H9 (cell line): ENCODE data around the gene BAZ2A. TPM values are rescaled to one million over a fixed set of nuclear protein-coding genes. Genes with fewer than 3 reads are reported as not detected.

ENCODE experiments used
- DNase-seq: peaks from one replicate; pipeline ENCODE4 v3.0.0-alpha.2; 2017
- H2AFZ ChIP-seq: one replicate; pipeline ENCODE4 v1.6.1; 2013; ENCODE audit warnings: mild to moderate bottlenecking, low read length, control low read depth, moderate library complexity
- H2AK5ac ChIP-seq: 2 replicates; pipeline ENCODE4 v1.6.1; 2013; ENCODE audit warnings: low read length, control low read depth, mixed read lengths; ENCODE audit not compliant: insufficient read length
- H2BK120ac ChIP-seq: one replicate; pipeline ENCODE4 v1.6.1; 2013; ENCODE audit warnings: low read depth, mild to moderate bottlenecking, low read length, control low read depth, inconsistent platforms; ENCODE audit not compliant: poor library complexity, severe bottlenecking
- H2BK12ac ChIP-seq: 2 replicates; pipeline ENCODE4 v1.6.1; 2013; ENCODE audit warnings: low read length, control low read depth, mixed read lengths, low read depth; ENCODE audit not compliant: insufficient read length
- H2BK15ac ChIP-seq: 2 replicates; pipeline ENCODE4 v1.6.1; 2013; ENCODE audit warnings: low read depth, low read length, control low read depth
- H2BK20ac ChIP-seq: one replicate; pipeline ENCODE4 v1.6.1; 2013; ENCODE audit warnings: low read depth, mild to moderate bottlenecking, low read length, control low read depth, inconsistent platforms; ENCODE audit not compliant: poor library complexity, severe bottlenecking
- H2BK5ac ChIP-seq: 2 replicates; pipeline ENCODE4 v1.6.1; 2013; ENCODE audit warnings: low read length, control low read depth, mixed read lengths; ENCODE audit not compliant: insufficient read length
- H3K14ac ChIP-seq: 2 replicates; pipeline ENCODE4 v1.6.1; 2013; ENCODE audit warnings: low read length, control low read depth; ENCODE audit not compliant: insufficient read depth
- H3K18ac ChIP-seq: 2 replicates; pipeline ENCODE4 v1.6.1; 2013; ENCODE audit warnings: low read depth, mild to moderate bottlenecking, mixed read lengths, low read length, control low read depth; ENCODE audit not compliant: insufficient read length
- H3K23ac ChIP-seq: 2 replicates; pipeline ENCODE4 v1.6.1; 2013; ENCODE audit warnings: low read length, control low read depth, mixed read lengths, low read depth; ENCODE audit not compliant: insufficient read length
- H3K23me2 ChIP-seq: 2 replicates; pipeline ENCODE4 v1.6.1; 2013; ENCODE audit warnings: low read depth, mild to moderate bottlenecking, mixed read lengths, low read length, control low read depth; ENCODE audit not compliant: insufficient read length, poor library complexity, severe bottlenecking
- H3K27ac ChIP-seq: 2 replicates; pipeline ENCODE4 v1.5.1; 2013; ENCODE audit warnings: low read length, control low read depth, mixed read lengths, low read depth; ENCODE audit not compliant: insufficient read length
- H3K27me3 ChIP-seq: 2 replicates; pipeline ENCODE4 v1.6.1; 2013; ENCODE audit warnings: low read length, control low read depth, inconsistent platforms; ENCODE audit not compliant: insufficient read depth
- H3K4ac ChIP-seq: 2 replicates; pipeline ENCODE4 v1.6.1; 2013; ENCODE audit warnings: low read depth, mild to moderate bottlenecking, control low read depth, inconsistent platforms, low read length, moderate library complexity
- H3K4me1 ChIP-seq: 2 replicates; pipeline ENCODE4 v1.6.1; 2013; ENCODE audit warnings: low read length, control low read depth, inconsistent platforms; ENCODE audit not compliant: insufficient read depth
- H3K4me2 ChIP-seq: 2 replicates; pipeline ENCODE4 v1.6.1; 2013; ENCODE audit warnings: low read length, control low read depth, mixed read lengths; ENCODE audit not compliant: insufficient read length, insufficient read depth
- H3K56ac ChIP-seq: 2 replicates; pipeline ENCODE4 v1.6.1; 2013; ENCODE audit warnings: low read depth, mild to moderate bottlenecking, mixed read lengths, low read length, control low read depth; ENCODE audit not compliant: insufficient read length
- H3K79me1 ChIP-seq: 2 replicates; pipeline ENCODE4 v1.6.1; 2013; ENCODE audit warnings: low read depth, mild to moderate bottlenecking, moderate library complexity, low read length, control low read depth, inconsistent platforms; ENCODE audit not compliant: insufficient read depth, poor library complexity, severe bottlenecking
- H3K79me2 ChIP-seq: 2 replicates; pipeline ENCODE4 v1.6.1; 2013; ENCODE audit warnings: low read length, control low read depth, inconsistent platforms; ENCODE audit not compliant: insufficient read depth
- H3K9ac ChIP-seq: 2 replicates; pipeline ENCODE4 v1.6.1; 2013; ENCODE audit warnings: low read length, control low read depth, mixed read lengths; ENCODE audit not compliant: insufficient read length; ENCODE audit errors: extremely low read depth
- H3K9me3 ChIP-seq: one replicate; pipeline ENCODE4 v1.6.1; 2013; ENCODE audit warnings: low read depth, low read length, inconsistent platforms; ENCODE audit not compliant: control insufficient read depth
- H3T11ph ChIP-seq: one replicate; pipeline ENCODE4 v1.6.1; 2013; ENCODE audit warnings: mild to moderate bottlenecking, low read length, control low read depth, inconsistent platforms
- H4K20me1 ChIP-seq: one replicate; pipeline ENCODE4 v1.6.1; 2013; ENCODE audit not compliant: control insufficient read depth, insufficient read length, insufficient read depth
- H4K5ac ChIP-seq: 2 replicates; pipeline ENCODE4 v1.6.1; 2013; ENCODE audit warnings: low read depth, mild to moderate bottlenecking, mixed read lengths, low read length, control low read depth; ENCODE audit not compliant: insufficient read length
- H4K8ac ChIP-seq: replicated peaks from 2 replicates; pipeline ENCODE4 v1.6.1; 2013; ENCODE audit warnings: low read length, control low read depth, mixed read lengths, low read depth; ENCODE audit not compliant: insufficient read length
- H4K91ac ChIP-seq: 2 replicates; pipeline ENCODE4 v1.6.1; 2013; ENCODE audit warnings: low read depth, mild to moderate bottlenecking, moderate library complexity, mixed read lengths, low read length, control low read depth; ENCODE audit not compliant: insufficient read length
- H3K27ac Mint-ChIP-seq, 3 experiments: 2 replicates in 2 of 3; 3 replicates in 1 of 3; pipeline ENCODE4 v1.8.0; 2020 to 2021; ENCODE audit warnings: mixed read lengths in 3 of 3, mild to moderate bottlenecking in 1 of 3, moderate library complexity in 1 of 3
- H3K27me3 Mint-ChIP-seq: 2 replicates; pipeline ENCODE4 v1.8.0; 2021; ENCODE audit warnings: low read depth, mild to moderate bottlenecking, moderate library complexity, mixed read lengths
- H3K36me3 Mint-ChIP-seq, 3 experiments: 2 replicates in 2 of 3; 3 replicates in 1 of 3; pipeline ENCODE4 v1.8.0; 2020 to 2021; ENCODE audit warnings: low read depth in 3 of 3, mixed read lengths in 3 of 3; ENCODE audit not compliant: insufficient read depth in 1 of 3
- H3K4me1 Mint-ChIP-seq, 2 experiments: 2 replicates each; pipeline ENCODE4 v1.8.0; 2020; ENCODE audit warnings: mixed read lengths in 2 of 2
- H3K4me3 Mint-ChIP-seq, 2 experiments: 2 replicates in 1 of 2; 3 replicates in 1 of 2; pipeline ENCODE4 v1.8.0; 2020 to 2021; ENCODE audit warnings: mild to moderate bottlenecking in 2 of 2, mixed read lengths in 2 of 2, moderate library complexity in 1 of 2
- H3K9me3 Mint-ChIP-seq, 2 experiments: 2 replicates in 1 of 2; 3 replicates in 1 of 2; pipeline ENCODE4 v1.8.0; 2020; ENCODE audit warnings: mild to moderate bottlenecking in 2 of 2, mixed read lengths in 2 of 2, moderate library complexity in 1 of 2
- WGBS: extraction: QIAGEN DNeasy Blood & Tissue Kit; methylation state at CpG from one replicate; pipeline ENCODE4 v1.1.7; 2013; ENCODE audit warnings: missing lambda C conversion rate, low lambda C conversion rate, mixed read lengths; ENCODE audit not compliant: insufficient read length; ENCODE audit errors: extremely low coverage; 5-methylcytosine and 5-hydroxymethylcytosine counted together
- total RNA-seq: library from RNA; stranded (reverse); gene quantifications from 2 replicates; pipeline ENCODE4 v1.2.1, GENCODE V29; 2021
- TF ChIP-seq, protein P1 (sequence below): fragments of 200-600 bp; sonication (generic); conservative IDR thresholded peaks from 3 replicates; pipeline ENCODE4 v1.8.0; 2021; ENCODE audit warnings: antibody characterized with exemption, mild to moderate bottlenecking

Gene BAZ2A
- total RNA-seq, 1 experiment from 2014 or later, result 108 TPM

DNA sequence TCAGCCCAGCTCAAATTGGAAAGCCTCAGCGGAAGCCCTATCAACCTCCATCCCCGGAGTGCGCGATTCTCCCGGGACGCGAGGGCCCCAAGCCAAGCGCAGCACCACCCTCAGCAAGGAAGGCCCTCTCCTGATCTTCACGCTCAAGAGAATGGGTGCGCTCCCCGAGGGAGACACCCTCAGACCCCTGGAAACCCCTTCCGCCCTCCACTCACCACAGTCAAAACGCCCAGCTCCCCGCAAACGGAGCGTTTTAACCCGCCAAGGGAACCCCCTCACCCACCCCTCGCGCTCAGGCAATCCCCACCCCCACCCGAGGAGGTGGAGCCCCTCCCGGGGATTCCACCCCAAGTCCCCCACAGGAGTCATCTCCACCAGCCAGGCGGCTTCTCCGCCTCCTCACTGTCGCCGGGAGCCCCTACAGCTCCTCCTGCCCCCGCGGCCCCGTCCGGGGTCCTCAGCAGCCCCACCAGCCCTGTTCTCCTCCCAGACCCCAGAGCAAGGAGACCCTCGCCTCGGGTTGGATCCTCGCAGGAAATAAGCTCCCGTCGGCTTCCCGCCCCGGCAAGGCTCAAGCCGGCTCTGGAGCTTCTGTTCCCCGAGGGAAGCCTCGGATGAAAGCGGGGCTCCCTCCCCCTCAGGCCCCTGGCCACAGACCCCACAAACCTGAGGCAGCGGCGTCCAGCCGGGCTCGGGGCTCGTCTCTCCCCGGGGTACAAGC, 507 bp downstream of the BAZ2A start:
- Histone ChIP-seq H3K79me1 (peaks cover 2% of the 10 kb centered on the region), H3K9me3 (no peaks in the 10 kb centered on the region), H4K91ac (no peak overlapping the region), H4K5ac (no peak overlapping the region), H3K79me2 (peaks cover 23% of the 10 kb centered on the region; the same call in 1 of the 2 replicates), H3K4ac (no peak overlapping the region), H2AFZ (no peak overlapping the region), H4K20me1 (no peaks in the 10 kb centered on the region), H3K4me2 (peak overlapping the region; percentile 98), H3K23me2 (peaks cover 16% of the 10 kb centered on the region), H3K27me3 (no peaks in the 10 kb centered on the region), H2BK12ac (no peak overlapping the region), H2BK20ac (no peak overlapping the region), H3K14ac (peak overlapping the region; percentile 75; the same call in 1 of the 2 replicates), H3K27ac (no peak overlapping the region), H2BK5ac (no peak overlapping the region), H2BK120ac (no peak overlapping the region), H2AK5ac (no peak overlapping the region), H3K23ac (no peak overlapping the region), H4K8ac (no peak overlapping the region), H3T11ph (no peak overlapping the region), H3K4me1 (peaks cover 14% of the 10 kb centered on the region; the same call in 1 of the 2 replicates), H3K18ac (peak overlapping the region; percentile 42), H3K56ac (no peak overlapping the region), H3K9ac (peak overlapping the region; percentile 77), H2BK15ac (no peak overlapping the region)
- peak overlapping the region; percentile 97 to 98 for H3K4me3 Mint-ChIP-seq
- peaks cover 2 to 17% (median 13%) of the 10 kb centered on the region in 3 experiments; a peak in 5 of 7 replicates for H3K36me3 Mint-ChIP-seq
- WGBS, result no CpG with 5 or more reads among the region's 46 CpGs
- peaks cover 0 to 5% of the 10 kb centered on the region in 2 experiments; a peak in 2 of 5 replicates for H3K9me3 Mint-ChIP-seq
- TF ChIP-seq, protein P1, sequence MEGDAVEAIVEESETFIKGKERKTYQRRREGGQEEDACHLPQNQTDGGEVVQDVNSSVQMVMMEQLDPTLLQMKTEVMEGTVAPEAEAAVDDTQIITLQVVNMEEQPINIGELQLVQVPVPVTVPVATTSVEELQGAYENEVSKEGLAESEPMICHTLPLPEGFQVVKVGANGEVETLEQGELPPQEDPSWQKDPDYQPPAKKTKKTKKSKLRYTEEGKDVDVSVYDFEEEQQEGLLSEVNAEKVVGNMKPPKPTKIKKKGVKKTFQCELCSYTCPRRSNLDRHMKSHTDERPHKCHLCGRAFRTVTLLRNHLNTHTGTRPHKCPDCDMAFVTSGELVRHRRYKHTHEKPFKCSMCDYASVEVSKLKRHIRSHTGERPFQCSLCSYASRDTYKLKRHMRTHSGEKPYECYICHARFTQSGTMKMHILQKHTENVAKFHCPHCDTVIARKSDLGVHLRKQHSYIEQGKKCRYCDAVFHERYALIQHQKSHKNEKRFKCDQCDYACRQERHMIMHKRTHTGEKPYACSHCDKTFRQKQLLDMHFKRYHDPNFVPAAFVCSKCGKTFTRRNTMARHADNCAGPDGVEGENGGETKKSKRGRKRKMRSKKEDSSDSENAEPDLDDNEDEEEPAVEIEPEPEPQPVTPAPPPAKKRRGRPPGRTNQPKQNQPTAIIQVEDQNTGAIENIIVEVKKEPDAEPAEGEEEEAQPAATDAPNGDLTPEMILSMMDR, result no peak
- no peak for DNase-seq
- H3K4me1 Mint-ChIP-seq, result peaks cover 45 to 51% of the 10 kb centered on the region in 2 experiments
- H3K27me3 Mint-ChIP-seq, result no peaks in the 10 kb centered on the region
- H3K27ac Mint-ChIP-seq, result peak overlapping the region; percentile 4 to 38 (median 37); a peak in 6 of 7 replicates
